Epithelial cell of alveolus of lung (primary cell): Measurements from ENCODE around the gene GRIK1. TPM values are rescaled to one million over a fixed set of nuclear protein-coding genes. Genes with fewer than 3 reads are reported as not detected.

ENCODE experiments used
- total RNA-seq: library from RNA; depleted of rRNA; stranded (reverse); fragments of >200 nt; gene quantifications from 2 replicates; pipeline ENCODE4 v1.2.1, GENCODE V29; 2015

Gene GRIK1
- not detected in 2 replicates for total RNA-seq

DNA sequence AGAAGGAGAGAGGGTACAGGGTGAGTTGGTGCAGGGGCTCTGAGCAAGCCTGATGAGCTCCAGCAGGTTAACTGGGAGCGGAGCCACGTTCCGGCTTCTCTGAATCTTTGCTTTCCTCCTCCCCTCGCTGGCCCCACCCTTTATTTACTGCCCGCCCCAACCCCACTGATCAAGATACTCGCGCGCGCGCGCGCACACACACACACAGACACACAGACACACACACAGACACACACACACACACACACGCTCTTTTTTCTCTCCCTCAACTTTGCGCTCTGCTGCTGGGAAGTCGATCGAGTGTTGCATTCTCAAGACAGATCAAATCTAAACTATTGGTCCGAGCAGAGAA, at the start of gene GRIK1:
TSS of gene GRIK1 (minus strand) at position 73 of the 352 bp plus-strand sequence.

Other genes with a start within 250 kb of the GRIK1 start
- not detected in 2 replicates for gene CLDN17, start 226.8 kb upstream of the GRIK1 start, total RNA-seq